M059J (cell line): ENCODE results near the gene CACNA1C. TPM values are rescaled to one million over a fixed set of nuclear protein-coding genes. Genes with fewer than 3 reads are reported as not detected.

Experiments
- DNase-seq: peaks from one replicate; pipeline ENCODE4 v3.0.0-alpha.2; 2012; ENCODE audit warnings: low read depth
- total RNA-seq: library from RNA; depleted of rRNA; stranded (reverse); fragments of >200 nt; shearing (Covaris generic); gene quantifications from 2 replicates; pipeline ENCODE4 v1.2.3, GENCODE V29; 2014

Gene CACNA1C
- total RNA-seq, 1 experiment from 2014 or later: 3.6 TPM

DNA sequence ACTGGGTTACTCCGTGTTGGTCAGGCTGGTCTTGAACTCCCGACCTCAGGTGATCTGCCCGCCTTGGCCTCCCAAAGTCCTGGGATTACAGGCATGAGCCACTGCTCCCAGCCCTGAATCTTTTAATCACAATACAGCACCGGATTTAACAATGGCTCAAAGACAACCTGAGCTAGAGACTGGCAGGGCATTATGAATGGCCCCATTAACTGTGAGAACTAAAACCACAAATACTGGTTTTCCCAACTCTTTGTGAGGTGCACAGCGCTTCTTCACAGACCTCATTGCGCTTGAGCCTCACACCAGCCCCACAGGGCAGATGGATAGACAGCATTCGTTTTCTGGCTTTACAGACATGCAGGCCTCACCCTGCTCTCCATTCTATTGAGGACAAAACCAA lies 634.9 kb downstream of the CACNA1C start:
- no peak for DNase-seq

- no peak for DNase-seq
These were observed 635.7 kb downstream of the CACNA1C start for GRCh38 chr12:2688381-2688931.

DNA sequence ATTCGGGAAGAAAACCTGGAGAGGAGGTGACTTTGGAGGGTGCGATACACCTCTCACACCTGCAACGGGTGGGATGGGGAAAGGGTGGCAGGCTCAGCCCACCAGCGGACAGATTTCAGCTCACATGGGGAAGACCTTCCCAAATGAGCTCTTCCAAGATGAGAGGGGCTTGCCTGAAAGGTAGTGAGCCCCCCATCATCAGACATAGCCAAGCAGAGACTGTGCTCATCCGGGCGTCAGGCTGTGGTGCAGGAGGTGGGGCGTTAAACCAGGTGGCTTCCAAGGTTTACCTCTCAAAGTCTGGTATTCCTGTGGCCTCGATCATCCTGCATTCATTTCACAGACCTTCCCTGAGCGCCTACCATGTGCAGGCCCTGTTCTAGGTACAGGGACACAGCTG lies 636.6 kb downstream of the CACNA1C start:
- no peak for DNase-seq

- DNase-seq: no peak
These were observed 637.1 kb downstream of the CACNA1C start for GRCh38 chr12:2689879-2690278.

DNA sequence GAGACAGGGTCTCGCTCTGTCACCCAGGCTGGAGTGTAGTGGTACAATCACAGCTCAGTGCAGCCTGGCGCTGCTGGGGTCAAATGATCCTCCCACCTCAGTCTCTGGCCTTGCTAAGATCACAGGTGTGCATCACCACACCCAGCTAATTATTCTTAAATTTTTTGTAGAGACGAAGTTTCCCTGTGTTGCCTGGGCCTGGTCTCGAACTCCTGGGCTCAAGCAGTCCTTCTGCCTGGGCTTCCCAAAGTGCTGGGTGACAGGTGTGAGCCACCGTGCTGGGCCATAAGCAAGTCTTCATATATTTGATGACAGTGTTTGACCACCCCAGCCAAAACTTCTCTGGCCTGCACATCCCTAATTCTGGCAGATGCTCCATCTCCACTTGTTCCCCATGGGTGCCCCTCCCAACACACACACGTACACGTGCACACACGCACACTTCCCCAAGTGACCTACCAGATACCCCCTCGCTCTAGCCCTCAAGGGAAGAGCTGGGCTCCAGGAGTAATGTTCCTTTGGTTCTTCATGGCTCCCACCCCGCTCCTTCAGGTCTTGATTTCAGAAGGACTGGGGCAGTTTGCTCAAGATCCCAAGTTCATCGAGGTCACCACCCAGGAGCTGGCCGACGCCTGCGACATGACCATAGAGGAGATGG lies 637.7 kb downstream of the CACNA1C start:
- DNase-seq: no peak

DNA sequence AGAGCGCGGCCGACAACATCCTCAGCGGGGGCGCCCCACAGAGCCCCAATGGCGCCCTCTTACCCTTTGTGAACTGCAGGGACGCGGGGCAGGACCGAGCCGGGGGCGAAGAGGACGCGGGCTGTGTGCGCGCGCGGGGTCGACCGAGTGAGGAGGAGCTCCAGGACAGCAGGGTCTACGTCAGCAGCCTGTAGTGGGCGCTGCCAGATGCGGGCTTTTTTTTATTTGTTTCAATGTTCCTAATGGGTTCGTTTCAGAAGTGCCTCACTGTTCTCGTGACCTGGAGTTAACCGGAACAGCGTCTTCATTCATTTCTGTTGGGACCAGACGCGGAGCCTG lies 638.2 kb downstream of the CACNA1C start:
- DNase-seq: no peak

DNA sequence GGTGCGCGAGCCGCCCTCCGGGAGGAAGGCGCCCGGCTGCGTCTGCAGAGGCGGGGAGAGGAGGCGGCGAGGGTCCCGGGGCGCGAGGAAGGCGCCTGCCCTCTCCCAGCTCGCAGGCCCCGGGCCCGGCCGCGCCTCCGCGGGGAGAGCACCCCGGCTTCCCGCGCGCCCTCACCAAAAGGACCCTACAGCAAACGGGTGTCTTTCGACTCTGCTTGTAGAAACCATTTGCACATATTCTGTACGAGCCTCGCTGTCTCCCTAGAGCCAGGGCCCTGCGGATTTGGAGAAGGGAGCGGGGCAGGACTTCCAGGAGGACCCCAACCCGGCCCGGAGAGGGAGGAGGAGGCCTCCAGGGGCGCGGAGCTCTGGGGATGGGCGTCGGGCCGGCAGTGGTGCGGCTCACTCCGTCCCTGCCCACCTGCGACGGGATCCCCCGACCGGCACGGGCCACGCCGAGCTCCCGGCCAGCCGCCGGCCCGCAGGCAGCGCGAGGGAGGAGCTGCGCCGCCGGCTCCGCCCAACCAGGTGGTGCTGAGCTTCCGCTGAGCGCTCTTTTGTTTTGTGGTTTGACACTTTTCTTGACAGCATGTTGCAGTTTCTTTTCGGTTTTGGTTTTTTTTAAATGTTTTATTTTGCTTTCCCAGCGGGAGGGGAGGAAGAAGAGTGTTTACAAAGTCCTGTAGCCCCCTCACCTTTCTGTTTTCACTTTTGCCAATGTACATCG lies 638.7 kb downstream of the CACNA1C start:
- DNase-seq: no peak

DNA sequence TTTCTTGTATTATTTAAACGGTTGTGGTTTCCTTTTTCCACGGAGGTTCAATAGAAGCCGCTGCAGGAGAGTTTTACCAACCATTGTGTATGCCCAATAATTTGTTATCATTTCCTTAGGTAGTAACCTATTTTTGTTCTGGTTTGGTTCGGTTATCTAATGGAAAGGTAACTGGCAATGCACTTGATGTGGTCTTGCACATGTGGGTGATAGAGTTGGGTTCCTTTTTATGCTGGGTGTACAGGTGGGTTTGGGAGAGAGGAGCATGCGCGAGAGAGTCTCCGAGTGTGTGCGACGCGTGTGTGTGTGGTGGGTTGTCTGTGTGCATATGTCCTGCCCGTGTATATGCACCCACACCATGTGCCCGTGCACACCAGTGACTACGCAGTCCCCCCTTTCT lies 639.3 kb downstream of the CACNA1C start:
- DNase-seq: no peak

- DNase-seq: no peak
These were observed 640.6 kb downstream of the CACNA1C start for GRCh38 chr12:2693244-2693860.

DNA sequence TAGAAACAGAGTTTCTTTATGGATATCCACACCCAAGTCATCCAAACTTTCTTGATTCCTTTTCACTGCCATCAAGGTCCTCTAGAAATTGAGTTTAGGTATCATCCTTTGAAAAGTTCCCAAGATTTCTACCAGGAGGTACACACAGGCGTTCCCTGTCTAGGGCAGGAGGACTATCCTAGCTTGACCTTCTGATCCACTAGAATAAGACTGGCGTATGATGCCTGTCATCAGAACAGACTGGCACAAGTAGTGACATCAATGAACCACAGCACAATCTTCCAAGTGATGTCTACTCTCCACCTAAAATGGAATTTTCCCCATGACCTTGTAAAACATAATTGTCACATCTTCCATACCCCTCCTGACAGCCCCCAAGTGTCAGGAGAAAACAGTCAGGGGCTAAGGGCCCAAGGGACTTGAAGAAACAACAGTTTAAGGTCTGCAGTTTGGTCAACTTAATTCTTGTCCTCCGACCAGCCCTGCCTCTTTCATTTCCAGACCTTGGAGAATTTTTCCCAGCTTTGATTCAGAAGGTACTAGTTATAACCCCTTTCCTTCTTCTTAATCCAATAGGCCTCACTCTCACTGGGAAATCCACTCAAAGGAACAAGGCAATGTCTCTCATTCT lies 641.3 kb downstream of the CACNA1C start:
- DNase-seq: no peak

GRCh38 chr12:2696136-2696535 lies 643.3 kb downstream of the CACNA1C start:
- DNase-seq: no peak

- DNase-seq: no peak
These were observed 644.4 kb downstream of the CACNA1C start for GRCh38 chr12:2697057-2697800.

DNA sequence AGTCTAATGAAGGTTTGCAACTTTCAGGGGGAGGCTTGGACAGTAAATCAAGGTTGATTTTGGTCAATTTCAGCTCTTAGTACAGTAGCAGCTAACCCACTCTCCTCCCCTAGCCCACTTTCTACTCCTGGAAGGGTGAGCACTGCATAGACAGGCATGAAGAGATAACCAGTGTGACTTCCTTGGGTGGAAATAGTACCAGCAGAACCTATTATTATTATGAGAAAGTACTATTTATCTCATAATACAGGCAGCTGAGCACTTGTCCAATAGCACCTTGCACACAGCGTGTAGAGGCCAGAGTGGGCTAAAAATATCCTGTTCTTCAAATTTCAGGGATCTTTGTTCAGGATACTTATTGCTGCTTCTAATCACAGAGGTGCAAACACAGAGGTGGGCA lies 645.8 kb downstream of the CACNA1C start:
- DNase-seq: no peak

GRCh38 chr12:2710701-2711100 lies 657.9 kb downstream of the CACNA1C start:
- DNase-seq: no peak

DNA sequence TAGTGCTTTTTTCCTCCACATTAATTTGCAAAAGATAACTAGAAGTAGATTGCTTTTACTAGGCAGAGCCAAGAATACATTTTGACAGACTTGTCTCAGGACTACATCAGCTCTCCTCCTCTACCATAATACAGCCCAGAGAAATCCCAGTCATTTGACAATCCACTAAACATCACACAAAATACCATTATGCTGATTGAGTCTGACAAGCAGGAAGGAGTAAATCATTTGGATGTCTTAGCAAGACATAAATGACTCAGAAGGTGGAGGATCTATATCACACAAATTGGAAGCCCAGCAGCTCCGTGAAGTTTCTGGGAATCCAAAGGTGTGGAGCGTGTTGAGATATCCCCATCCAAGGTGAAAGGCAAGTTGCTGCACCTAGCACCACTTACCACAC lies 666.6 kb downstream of the CACNA1C start:
- peak; percentile 18 for DNase-seq

GRCh38 chr12:2722806-2723205 lies 670.0 kb downstream of the CACNA1C start:
- DNase-seq: peak; percentile 30

DNA sequence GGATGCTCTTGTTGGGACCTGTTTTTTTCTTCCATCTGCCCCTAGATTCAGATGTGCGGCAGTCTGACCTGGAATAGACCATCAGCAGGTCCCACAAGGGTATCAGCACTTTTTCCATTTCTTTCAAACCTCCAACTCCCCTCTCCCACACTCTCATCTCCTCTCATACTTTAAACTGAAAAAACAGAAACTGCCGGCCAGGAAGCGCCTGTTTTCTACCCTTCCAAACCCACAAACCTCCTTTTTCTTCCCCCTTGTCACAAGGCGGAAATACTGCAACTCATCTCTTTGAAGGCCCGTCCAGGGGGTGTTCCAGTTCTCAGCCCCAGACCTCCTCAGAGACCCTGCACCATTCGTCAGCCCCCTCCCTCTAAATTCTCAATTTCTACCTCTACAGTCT lies 679.5 kb downstream of the CACNA1C start:
- DNase-seq: no peak

- DNase-seq: no peak
These were observed 680.9 kb downstream of the CACNA1C start for GRCh38 chr12:2733493-2734355.

DNA sequence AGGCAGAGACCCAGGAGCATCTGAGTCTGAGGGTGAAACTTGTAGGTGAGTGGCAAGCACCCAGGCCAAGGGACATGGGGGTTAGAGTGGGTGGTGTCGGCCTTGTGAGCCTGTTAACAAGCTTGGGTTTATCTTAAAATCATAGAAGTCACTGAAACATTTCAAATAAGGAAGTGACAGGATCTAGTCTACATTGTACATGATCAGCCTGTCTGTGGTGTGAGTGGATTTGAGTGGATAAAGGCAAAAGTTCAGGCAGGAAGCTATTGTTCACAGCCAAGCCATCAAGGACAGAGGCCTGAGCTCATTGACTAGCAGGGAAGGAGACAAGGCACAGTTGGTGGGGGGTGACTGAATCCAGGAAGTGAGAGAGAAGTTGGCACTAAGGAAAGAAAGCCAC lies 682.6 kb downstream of the CACNA1C start:
- DNase-seq: no peak

- no peak for DNase-seq
These were observed 685.0 kb downstream of the CACNA1C start for GRCh38 chr12:2737656-2738241.
